PC-3 (cell line): ENCODE results near the gene RAB40C. TPM values are rescaled to one million over a fixed set of nuclear protein-coding genes. Genes with fewer than 3 reads are reported as not detected.

Source experiments
- ATAC-seq: fragments of 200-7000 bp; cut with Tn5 transposase; 2 replicates; pipeline ENCODE4 v1.9.1; 2020; ENCODE audit warnings: mild to moderate bottlenecking, moderate library complexity
- BruUV-seq: library from RNA; stranded (reverse); fragments of 400-500 nt; replicated peaks from 2 replicates; lab custom pipeline; 2021; lab: Mats Ljungman, UMichigan
- CTCF ChIA-PET: fragments of 300-600 bp; sonication (Branson Sonifier 250); formaldehyde crosslinking; loops from one replicate; lab custom pipeline; 2022; ENCODE audit warnings: antibody characterized with exemption; lab: Charles Lee
- POLR2A ChIA-PET: fragments of 300-600 bp; sonication (Branson Sonifier 250); formaldehyde crosslinking; loops from one replicate; lab custom pipeline; 2022; ENCODE audit warnings: antibody characterized with exemption; ENCODE audit not compliant: unreplicated experiment; lab: Charles Lee
- DNase-seq: peaks from one replicate; pipeline ENCODE4 v3.0.0-alpha.2; 2015
- H2AFZ ChIP-seq: fragments of 300-600 bp; sonication (generic); 2 replicates; pipeline ENCODE4 v1.6.0; 2016; ENCODE audit warnings: antibody characterized with exemption, low read length
- H3F3A ChIP-seq: fragments of 300-600 bp; sonication (generic); one replicate; pipeline ENCODE4 v1.6.0; 2017; ENCODE audit warnings: antibody characterized with exemption, low read length, control low read depth, mild to moderate bottlenecking; ENCODE audit not compliant: unreplicated experiment
- H3K27ac ChIP-seq: fragments of 300-600 bp; sonication (generic); 2 replicates; pipeline ENCODE4 v1.5.1; 2016; ENCODE audit warnings: mild to moderate bottlenecking, low read length
- H3K27me3 ChIP-seq: fragments of 300-600 bp; sonication (generic); 2 replicates; pipeline ENCODE4 v1.6.1; 2016; ENCODE audit warnings: low read length, mixed read lengths
- H3K36me3 ChIP-seq: fragments of 300-600 bp; sonication (generic); 2 replicates; pipeline ENCODE4 v1.6.1; 2016; ENCODE audit warnings: low read depth, mixed run types, low read length, mixed read lengths
- H3K4me1 ChIP-seq: fragments of 300-600 bp; sonication (generic); 2 replicates; pipeline ENCODE4 v1.5.1; 2016; ENCODE audit warnings: low read length; ENCODE audit not compliant: insufficient read depth
- H3K4me2 ChIP-seq: fragments of 300-600 bp; sonication (generic); 2 replicates; pipeline ENCODE4 v1.6.0; 2016; ENCODE audit warnings: low read length
- H3K4me3 ChIP-seq: fragments of 300-600 bp; sonication (generic); 2 replicates; pipeline ENCODE4 v1.5.1; 2016; ENCODE audit warnings: mild to moderate bottlenecking, low read length, mixed read lengths
- H3K79me2 ChIP-seq: fragments of 300-600 bp; sonication (generic); 2 replicates; pipeline ENCODE4 v1.6.1; 2017; ENCODE audit warnings: low read length, mixed read lengths
- H3K9ac ChIP-seq: fragments of 300-600 bp; sonication (generic); 2 replicates; pipeline ENCODE4 v1.6.0; 2016; ENCODE audit warnings: mild to moderate bottlenecking, low read length
- H3K9me2 ChIP-seq: fragments of 300-600 bp; sonication (generic); replicated peaks from 2 replicates; pipeline ENCODE4 v1.6.1; 2016; ENCODE audit warnings: mixed run types, low read length, mixed read lengths
- H3K9me3 ChIP-seq: fragments of 300-600 bp; sonication (generic); 2 replicates; pipeline ENCODE4 v1.6.1; 2016; ENCODE audit warnings: low read length, mixed read lengths
- H4K20me1 ChIP-seq: fragments of 300-600 bp; sonication (generic); 2 replicates; pipeline ENCODE4 v1.6.1; 2016; ENCODE audit warnings: low read length, mixed read lengths
- CTCF ChIP-seq: fragments of 300-600 bp; sonication (generic); conservative IDR thresholded peaks from 2 replicates; pipeline ENCODE4 v1.5.1; 2017; ENCODE audit warnings: antibody characterized with exemption, low read depth, mild to moderate bottlenecking, low read length
- EZH2 ChIP-seq: fragments of 300-600 bp; sonication (generic); IDR thresholded peaks from one replicate; pipeline ENCODE4 v1.6.1; 2017; ENCODE audit warnings: antibody characterized with exemption, mild to moderate bottlenecking, low read length; ENCODE audit not compliant: unreplicated experiment
- EZH2phosphoT487 ChIP-seq: fragments of 300-600 bp; sonication (generic); IDR thresholded peaks from 2 replicates; pipeline ENCODE4 v1.6.1; 2018; ENCODE audit warnings: mild to moderate bottlenecking, antibody characterized with exemption, low read length, borderline replicate concordance
- intact Hi-C: fragments of 100-400 bp; cut with micrococcal nuclease; formaldehyde crosslinking; loops from 2 replicates; pipeline ENCODE4 v1.9.0; 2023
- total RNA-seq: library from RNA; depleted of rRNA; stranded (reverse); fragments of >200 nt; gene quantifications from 2 replicates; pipeline ENCODE4 v1.2.3, GENCODE V29; 2014

Gene RAB40C
- total RNA-seq, 1 experiment from 2014 or later, result 19.5 TPM

DNA sequence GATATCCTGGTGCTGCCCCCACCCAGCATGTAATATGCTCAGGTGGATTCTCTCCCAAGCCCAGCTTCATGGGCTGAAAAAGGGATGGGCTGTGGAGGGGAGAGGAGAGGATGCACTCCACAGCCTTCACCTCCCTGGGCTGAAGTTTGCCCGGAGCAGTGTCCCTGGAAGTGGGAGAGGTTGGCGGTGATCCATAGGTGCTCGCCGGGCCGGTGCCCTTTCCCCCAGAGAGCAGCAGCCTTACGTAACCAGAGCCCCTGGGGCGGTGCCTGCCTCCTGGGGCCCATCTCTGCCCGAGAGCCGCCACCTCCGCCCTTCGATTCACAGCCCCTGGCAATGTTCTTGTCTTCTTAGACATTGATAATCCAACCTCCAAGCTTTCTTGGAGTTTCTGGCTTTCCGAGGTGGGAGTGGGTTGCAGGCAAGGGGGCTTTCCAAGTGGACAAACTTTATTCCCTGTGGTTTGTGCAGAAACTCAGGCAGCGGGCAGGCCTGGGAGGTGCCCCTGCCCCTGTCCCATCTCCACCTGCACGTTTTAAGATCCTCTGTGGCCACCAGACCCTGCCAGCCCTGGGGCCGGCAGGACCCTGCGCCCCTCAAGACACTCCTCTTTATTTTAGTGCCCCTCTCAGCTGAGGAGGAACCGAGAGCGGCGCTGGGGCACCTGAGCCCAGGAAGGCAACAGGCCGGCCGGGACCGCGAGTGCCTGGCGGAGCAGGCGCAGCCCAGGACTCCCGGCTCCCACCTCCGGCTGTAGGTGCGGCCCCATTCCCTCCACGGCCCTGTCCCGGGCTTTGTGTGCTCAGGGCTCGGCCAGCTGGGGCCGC, 56.2 kb downstream of the RAB40C start:
- BruUV-seq, result no TSS peak
- Histone ChIP-seq H2AFZ (no peak overlapping the region), H4K20me1 (no peaks in the 10 kb centered on the region), H3K27me3 (no peaks in the 10 kb centered on the region), H3K9me2 (no peaks in the 10 kb centered on the region), H3K9ac (no peak overlapping the region), H3K9me3 (no peaks in the 10 kb centered on the region), H3K36me3 (no peaks in the 10 kb centered on the region), H3K4me2 (peak overlapping the region; percentile 69), H3F3A (no peaks in the 10 kb centered on the region), H3K4me3 (peak overlapping the region; percentile 37; the same call in 1 of the 2 replicates), H3K79me2 (peaks cover 42% of the 10 kb centered on the region), H3K4me1 (peaks cover 42% of the 10 kb centered on the region), H3K27ac (peak overlapping the region; percentile 74)
- CTCF ChIA-PET, result no interaction called here
- POLR2A ChIA-PET, result no interaction called here
- peak; percentile 3; the same call in 1 of the 2 replicates for ATAC-seq
- TF ChIP-seq CTCF (no peak), EZH2 (no peak), EZH2phosphoT487 (no peak)
- intact Hi-C loops, result no loop called here
- DNase-seq, result peak; percentile 52

DNA sequence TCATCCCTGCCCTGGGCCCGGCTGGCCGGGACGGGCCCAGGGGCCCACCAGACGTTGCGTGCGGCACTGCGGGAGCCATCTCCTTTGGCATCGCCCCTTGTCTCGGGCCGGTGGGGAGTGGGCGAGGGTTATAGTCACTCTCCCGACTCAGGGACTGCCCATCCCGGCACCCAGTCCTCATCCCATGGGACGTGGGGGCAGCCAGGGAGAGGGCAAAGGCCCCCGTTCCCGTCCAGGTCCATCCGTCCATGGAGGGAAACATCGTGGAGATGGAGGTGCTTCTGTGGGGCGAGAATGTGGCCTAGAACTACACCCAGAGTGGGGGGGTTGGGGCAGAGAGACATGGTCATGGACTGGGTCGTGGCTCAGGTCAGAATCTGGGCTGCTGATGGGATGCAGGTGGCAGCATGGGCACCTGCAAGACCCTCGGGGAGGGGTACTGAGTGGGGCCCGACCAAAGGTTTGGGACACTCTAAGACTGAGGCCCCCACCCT, 56.9 kb downstream of the RAB40C start:
- no peak overlapping the region for H3K4me3 ChIP-seq
- H3K79me2 ChIP-seq, result peaks cover 42% of the 10 kb centered on the region
- no peaks in the 10 kb centered on the region for H3K9me2 ChIP-seq
- H3K4me1 ChIP-seq, result peaks cover 42% of the 10 kb centered on the region
- ATAC-seq (no peak), DNase-seq (no peak)
- no peak overlapping the region for H3K9ac ChIP-seq
- no peaks in the 10 kb centered on the region for H3K36me3 ChIP-seq
- H3K9me3 ChIP-seq, result no peaks in the 10 kb centered on the region
- POLR2A ChIA-PET, result no interaction called here
- no peaks in the 10 kb centered on the region for H4K20me1 ChIP-seq
- no TSS peak for BruUV-seq
- no peak overlapping the region for H2AFZ ChIP-seq
- intact Hi-C loops, result no loop called here
- TF ChIP-seq EZH2phosphoT487, result no peak
- TF ChIP-seq EZH2, result no peak
- TF ChIP-seq CTCF, result no peak
- CTCF ChIA-PET, result no interaction called here
- H3F3A ChIP-seq, result no peaks in the 10 kb centered on the region
- H3K4me2 ChIP-seq, result no peak overlapping the region
- no peak overlapping the region for H3K27ac ChIP-seq
- H3K27me3 ChIP-seq, result no peaks in the 10 kb centered on the region
